ENCODE measurements around the gene PIN1.

The PIN1 gene

DNA sequence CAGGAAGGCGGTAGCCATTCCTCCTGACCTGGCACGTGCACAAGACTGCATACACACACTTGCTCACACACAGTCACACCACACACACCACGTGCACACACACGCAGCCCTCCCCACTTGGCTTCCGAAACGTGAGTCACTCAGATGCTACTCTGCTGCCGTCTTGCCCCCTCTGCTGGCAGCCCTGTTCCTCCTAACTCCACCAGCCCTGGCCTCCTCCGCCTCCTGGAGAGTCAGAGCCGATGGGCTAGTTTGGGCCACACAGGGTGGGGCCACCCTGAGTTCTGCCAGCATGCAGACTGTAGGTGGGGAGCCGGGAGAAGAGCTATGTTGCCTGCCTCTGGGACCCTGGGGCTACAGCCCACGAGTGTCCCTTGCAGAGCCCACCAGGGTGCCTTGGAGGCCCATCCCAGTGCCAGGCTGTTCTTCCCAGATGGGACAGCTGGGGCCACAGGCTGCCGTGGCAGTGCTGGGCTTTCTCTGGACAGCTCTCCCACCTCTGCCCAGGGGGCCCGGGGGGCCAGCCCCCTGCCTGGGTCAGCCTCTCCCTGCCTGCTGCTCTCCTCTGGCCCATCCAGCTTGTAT lies 12.1 kb downstream of the PIN1 start:
- TF ChIP-seq, protein P1, sequence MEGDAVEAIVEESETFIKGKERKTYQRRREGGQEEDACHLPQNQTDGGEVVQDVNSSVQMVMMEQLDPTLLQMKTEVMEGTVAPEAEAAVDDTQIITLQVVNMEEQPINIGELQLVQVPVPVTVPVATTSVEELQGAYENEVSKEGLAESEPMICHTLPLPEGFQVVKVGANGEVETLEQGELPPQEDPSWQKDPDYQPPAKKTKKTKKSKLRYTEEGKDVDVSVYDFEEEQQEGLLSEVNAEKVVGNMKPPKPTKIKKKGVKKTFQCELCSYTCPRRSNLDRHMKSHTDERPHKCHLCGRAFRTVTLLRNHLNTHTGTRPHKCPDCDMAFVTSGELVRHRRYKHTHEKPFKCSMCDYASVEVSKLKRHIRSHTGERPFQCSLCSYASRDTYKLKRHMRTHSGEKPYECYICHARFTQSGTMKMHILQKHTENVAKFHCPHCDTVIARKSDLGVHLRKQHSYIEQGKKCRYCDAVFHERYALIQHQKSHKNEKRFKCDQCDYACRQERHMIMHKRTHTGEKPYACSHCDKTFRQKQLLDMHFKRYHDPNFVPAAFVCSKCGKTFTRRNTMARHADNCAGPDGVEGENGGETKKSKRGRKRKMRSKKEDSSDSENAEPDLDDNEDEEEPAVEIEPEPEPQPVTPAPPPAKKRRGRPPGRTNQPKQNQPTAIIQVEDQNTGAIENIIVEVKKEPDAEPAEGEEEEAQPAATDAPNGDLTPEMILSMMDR (IDR thresholded peaks at IDR 0.05; ENCODE audit: borderline replicate concordance, control extremely low read depth, extremely low read depth, insufficient read depth, missing control alignments): peak; percentile 18
- no peak for DNase-seq (ENCODE audit: low spot score)
- in situ Hi-C loops (cut with MboI; ENCODE audit: low sequenced_read_pairs, unreplicated experiment): no loop called here

DNA sequence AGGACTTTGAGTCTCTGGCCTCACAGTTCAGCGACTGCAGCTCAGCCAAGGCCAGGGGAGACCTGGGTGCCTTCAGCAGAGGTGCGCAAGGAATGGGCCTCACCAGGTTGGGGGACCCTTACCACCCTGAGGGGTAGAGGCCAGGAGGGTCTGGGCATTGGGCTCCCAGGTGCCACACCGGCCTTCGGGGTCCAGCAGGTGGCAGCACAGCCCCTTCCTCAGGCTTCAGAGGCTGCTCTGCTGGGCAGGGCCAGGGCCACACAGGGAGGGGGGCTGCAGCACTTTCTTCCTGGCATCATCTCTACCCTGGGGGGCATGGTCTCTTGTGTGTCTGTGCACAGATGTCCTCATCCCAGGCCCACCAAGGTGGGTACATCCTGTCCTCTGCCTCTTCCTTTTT lies 12.9 kb downstream of the PIN1 start:
- TF ChIP-seq, protein P1 (IDR thresholded peaks at IDR 0.05; ENCODE audit: borderline replicate concordance, control extremely low read depth, extremely low read depth, insufficient read depth, missing control alignments): peak; percentile 36
- peak; percentile 69 for DNase-seq (ENCODE audit: low spot score)
- in situ Hi-C loops (cut with MboI; ENCODE audit: low sequenced_read_pairs, unreplicated experiment): no loop called here

DNA sequence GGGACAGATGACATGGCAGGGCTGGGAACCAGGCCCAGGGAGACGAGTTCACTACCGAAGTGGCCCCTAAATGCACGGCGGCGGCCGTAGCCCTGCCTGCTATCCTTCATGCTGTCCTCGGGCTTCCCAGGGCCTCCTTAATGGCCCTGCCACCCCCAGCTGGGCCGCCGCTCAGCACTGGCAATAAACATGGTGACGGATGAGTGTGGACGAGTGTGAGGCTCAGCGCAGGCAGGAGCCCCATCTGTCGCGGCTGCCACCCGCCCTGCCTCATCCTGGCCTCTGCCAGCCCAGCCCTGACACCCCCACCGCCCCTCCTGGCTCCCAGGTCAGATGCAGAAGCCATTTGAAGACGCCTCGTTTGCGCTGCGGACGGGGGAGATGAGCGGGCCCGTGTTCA lies 13.6 kb downstream of the PIN1 start:
- in situ Hi-C loops (cut with MboI; ENCODE audit: low sequenced_read_pairs, unreplicated experiment): no loop called here

DNA sequence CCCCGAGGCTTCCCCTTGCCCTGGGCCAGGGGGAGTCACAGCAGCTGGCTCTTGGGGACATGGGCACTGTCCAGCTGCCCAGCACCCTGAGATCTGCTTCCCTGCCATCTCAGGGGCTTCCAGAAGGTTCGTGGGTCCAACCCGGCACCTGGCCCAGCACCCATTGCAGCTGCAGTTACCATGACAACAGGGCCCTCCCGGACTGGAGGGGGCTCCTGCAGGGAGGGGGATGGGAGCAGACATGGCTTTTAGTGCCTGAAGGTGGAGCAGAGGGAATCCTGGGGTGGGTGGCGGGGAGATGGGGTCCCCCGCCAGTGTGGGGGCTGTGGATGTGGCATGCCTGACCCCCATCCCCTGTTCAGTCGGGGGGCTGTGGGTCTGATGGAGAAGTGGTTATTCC lies 14.7 kb downstream of the PIN1 start:
- in situ Hi-C loops (cut with MboI; ENCODE audit: low sequenced_read_pairs, unreplicated experiment): no loop called here
- DNase-seq (ENCODE audit: low spot score): no peak
- TF ChIP-seq, protein P1 (IDR thresholded peaks at IDR 0.05; ENCODE audit: borderline replicate concordance, control extremely low read depth, extremely low read depth, insufficient read depth, missing control alignments): no peak

More for the DNA sequence above, 13.6 kb downstream of the PIN1 start:
- TF ChIP-seq, protein P1 (IDR thresholded peaks at IDR 0.05; ENCODE audit: borderline replicate concordance, control extremely low read depth, extremely low read depth, insufficient read depth, missing control alignments): no peak
- DNase-seq (ENCODE audit: low spot score): no peak

DNA sequence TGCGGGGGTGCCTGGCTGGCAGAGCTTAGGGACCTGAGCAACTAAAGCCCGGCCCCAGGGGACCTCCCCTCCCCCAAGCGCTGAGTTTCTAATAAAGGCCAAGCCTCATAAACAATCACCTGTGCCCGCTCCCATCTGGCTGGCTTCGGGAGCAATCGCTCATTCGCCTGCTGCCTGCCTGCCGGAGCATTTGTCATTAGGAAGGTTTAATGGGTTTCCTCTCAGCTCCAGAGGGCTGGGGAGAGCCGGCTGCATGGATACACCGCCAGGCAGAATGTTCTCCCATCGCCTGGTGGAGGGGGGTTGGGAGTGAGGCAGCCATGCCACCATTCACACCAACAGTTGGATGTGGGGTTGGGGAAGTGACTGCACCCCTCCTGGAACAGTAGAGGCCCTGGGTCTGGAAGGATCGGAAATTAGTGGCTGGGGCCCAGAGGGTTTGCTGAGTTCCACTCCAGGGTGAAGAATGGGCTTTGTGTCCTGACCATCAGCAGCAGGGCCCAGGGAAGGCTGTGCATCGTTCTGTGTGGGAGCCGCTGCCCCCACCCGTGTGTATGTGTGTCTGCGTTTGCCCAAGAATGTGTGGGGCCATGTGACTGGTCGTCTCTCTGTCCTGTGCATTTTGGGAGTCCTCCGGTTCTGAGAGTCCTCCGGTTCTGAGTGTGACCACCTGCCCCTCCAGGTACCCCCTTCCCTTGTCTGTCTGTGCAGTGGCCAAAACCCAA lies 15.3 kb downstream of the PIN1 start:
- in situ Hi-C loops (cut with MboI; ENCODE audit: low sequenced_read_pairs, unreplicated experiment): no loop called here
- TF ChIP-seq, protein P1 (IDR thresholded peaks at IDR 0.05; ENCODE audit: borderline replicate concordance, control extremely low read depth, extremely low read depth, insufficient read depth, missing control alignments): no peak
- no peak for DNase-seq (ENCODE audit: low spot score)

DNA sequence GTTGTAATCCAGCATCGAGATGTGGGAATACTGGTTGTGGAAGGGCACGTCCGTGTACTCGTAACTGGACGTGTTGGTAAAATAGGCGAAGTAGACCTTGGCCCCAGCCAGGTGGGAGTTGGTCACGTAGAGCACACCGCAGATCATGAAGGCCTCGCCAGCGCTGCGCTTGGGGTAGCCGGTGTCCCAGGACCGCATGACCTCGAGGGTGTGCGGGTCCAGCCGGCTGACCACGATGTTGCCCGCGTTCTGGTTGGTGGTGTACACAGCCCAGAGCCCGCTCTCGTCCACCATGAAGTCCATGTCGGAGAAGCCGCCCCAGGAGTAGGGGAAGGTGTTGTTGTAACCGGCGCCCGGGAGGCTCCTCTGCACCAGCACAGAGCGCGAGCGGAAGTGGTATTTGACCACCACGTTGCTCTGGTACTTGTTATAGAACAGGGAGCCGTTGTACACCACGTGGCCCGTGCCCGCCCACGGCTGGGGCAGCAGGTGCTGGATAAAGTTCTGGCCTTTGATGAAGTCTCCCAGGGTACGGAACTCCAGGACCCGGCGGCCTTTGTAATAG lies 19.2 kb downstream of the PIN1 start:
- in situ Hi-C loops (cut with MboI; ENCODE audit: low sequenced_read_pairs, unreplicated experiment): no loop called here
- DNase-seq (ENCODE audit: low spot score): no peak
- TF ChIP-seq, protein P1 (IDR thresholded peaks at IDR 0.05; ENCODE audit: borderline replicate concordance, control extremely low read depth, extremely low read depth, insufficient read depth, missing control alignments): no peak

All from GM13976 (cell line).